ENCODE data around the gene CCDC107. TPM values are rescaled to one million over a fixed set of nuclear protein-coding genes. Genes with fewer than 3 reads are reported as not detected.
A peak's percentile ranks its signal among the peaks of the same experiment; 100 is the strongest.

CCDC107 gene
- total and polyA plus RNA-seq, 2 of the 13 experiments (the other 11 are each of a cell fraction or from before 2014, with no cell fraction given): 7.1 to 15.2 TPM

GRCh38 chr9:35657546-35658136, 451 bp upstream of the CCDC107 start, which contains the start of gene RMRP (continued):
- TF ChIP-seq SNAPC4 (CRISPR knock-in tag; IDR thresholded peaks at IDR 0.05) (peak; percentile 100), ZFY (CRISPR knock-in tag; IDR thresholded peaks at IDR 0.05) (peak; percentile 70; the same call in 1 of the 2 replicates), RFX1 (IDR thresholded peaks at IDR 0.05) (peak; percentile 87), TBX3 (IDR thresholded peaks at IDR 0.05; ENCODE audit: borderline replicate concordance) (peak; percentile 68; the same call in 1 of the 2 replicates), ZNF230 (CRISPR knock-in tag; IDR thresholded peaks at IDR 0.05) (peak; percentile 88), KAT8 (CRISPR knock-in tag; IDR thresholded peaks at IDR 0.05) (peak; percentile 82), SKI (IDR thresholded peaks at IDR 0.05; ENCODE audit: partially characterized antibody) (peak; percentile 44), FOXP1 (IDR thresholded peaks at IDR 0.05) (no peak), FOXP1 (CRISPR knock-in tag; IDR thresholded peaks at IDR 0.05) (no peak), ZNF761 (CRISPR knock-in tag; conservative IDR thresholded peaks at IDR 0.05) (peak; percentile 81; the same call in 1 of the 2 replicates), MAFG (CRISPR knock-in tag; IDR thresholded peaks at IDR 0.05) (no peak), ZNF367 (CRISPR knock-in tag; IDR thresholded peaks at IDR 0.05; ENCODE audit: borderline replicate concordance) (peak; percentile 96; the same call in 1 of the 2 replicates), NR1H2 (CRISPR knock-in tag; IDR thresholded peaks at IDR 0.05; ENCODE audit: borderline replicate concordance, low read depth) (peak; percentile 94), HNRNPK (IDR thresholded peaks at IDR 0.05; ENCODE audit: low read depth, low read length, poor library complexity, severe bottlenecking) (no peak), MED13 (CRISPR knock-in tag; IDR thresholded peaks at IDR 0.05) (peak; percentile 67; the same call in 1 of the 2 replicates), CHD4 (IDR thresholded peaks at IDR 0.05; ENCODE audit: borderline replicate concordance, low read length) (no peak), ZBTB38 (CRISPR knock-in tag; IDR thresholded peaks at IDR 0.05) (peak; percentile 93), PTBP1 (IDR thresholded peaks at IDR 0.05; ENCODE audit: low read depth, low read length, poor library complexity, severe bottlenecking) (no peak), NFYC (CRISPR knock-in tag; IDR thresholded peaks at IDR 0.05) (peak; percentile 53; the same call in 1 of the 2 replicates), ZNF775 (CRISPR knock-in tag; IDR thresholded peaks at IDR 0.05; ENCODE audit: borderline replicate concordance) (no peak), HOXA9 (CRISPR knock-in tag; IDR thresholded peaks at IDR 0.05; ENCODE audit: borderline replicate concordance) (peak; percentile 91; the same call in 1 of the 2 replicates), ELK4 (CRISPR knock-in tag; IDR thresholded peaks at IDR 0.05; ENCODE audit: borderline replicate concordance) (0 out of 2 replicates have a peak, but pooled peaks have one; percentile 30), NFYB (CRISPR knock-in tag; IDR thresholded peaks at IDR 0.05) (peak; percentile 43), ZNF703 (CRISPR knock-in tag; IDR thresholded peaks at IDR 0.05; ENCODE audit: borderline replicate concordance) (no peak), ZNF446 (CRISPR knock-in tag; IDR thresholded peaks at IDR 0.05) (no peak), SCMH1 (CRISPR knock-in tag; IDR thresholded peaks at IDR 0.05; ENCODE audit: borderline replicate concordance) (no peak)
